ENCODE measurements around the gene C11orf21.

DNA sequence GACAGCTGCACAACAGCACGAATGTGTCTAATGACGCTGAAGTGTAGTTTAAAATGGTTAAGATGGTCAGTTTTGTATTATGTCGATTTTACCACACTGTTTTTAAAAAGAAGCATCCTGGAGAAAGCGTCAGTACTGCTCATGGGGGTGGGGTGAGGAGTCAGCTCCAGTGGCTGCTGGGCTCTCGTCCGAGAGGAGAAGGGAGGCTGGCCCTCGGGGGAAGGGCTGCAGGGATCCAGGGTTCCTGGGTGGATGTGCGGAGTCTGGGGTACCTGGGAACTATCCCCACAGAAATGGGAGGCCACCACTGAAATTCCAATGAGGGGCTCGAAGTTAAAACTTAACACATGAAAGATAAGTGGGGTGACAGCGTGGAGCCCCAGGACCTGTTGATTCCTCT is 11.9 kb downstream of the C11orf21 start:
- TF ChIP-seq CTCF (optimal IDR thresholded peaks at IDR 0.05 in 1 of 3, IDR thresholded peaks at IDR 0.05 in 1 of 3, conservative IDR thresholded peaks at IDR 0.05 in 1 of 3; ENCODE audit: extremely low read depth in 1 of 3, insufficient read depth in 2 of 3, low read length in 3 of 3) (no peak), EZH2 (IDR thresholded peaks at IDR 0.05; ENCODE audit: low read length) (no peak)
